ENCODE results near the gene C3.

DNA sequence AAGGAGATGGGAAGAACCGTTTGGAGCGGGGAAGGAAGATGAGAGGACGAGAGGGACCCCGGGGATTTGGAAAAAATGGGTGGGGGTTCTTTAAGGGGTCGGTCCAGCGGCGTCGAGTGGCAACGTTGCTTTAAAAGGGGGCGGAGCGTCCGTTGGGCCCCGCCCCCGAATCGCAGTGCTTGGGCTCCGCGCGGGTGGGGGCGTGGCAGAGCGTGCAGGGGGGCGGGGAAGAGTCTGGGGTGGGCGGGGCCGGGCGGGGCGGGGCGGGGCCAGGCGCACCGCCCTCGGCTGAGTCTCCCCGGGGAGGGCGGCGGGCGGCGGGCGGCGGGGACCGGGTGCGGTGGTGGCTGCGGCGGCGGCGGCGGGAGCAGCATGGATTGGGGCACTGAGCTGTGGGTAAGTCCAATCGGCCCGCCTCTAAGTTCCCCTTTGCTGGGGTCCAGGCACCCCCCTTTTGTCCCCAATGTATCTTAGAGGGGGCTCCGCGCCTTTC lies 19.0 kb upstream of the C3 start, which contains the start of gene TRIP10:
- TF ChIP-seq CTCF (IDR thresholded peaks at IDR 0.05) (no peak), POLR2A (IDR thresholded peaks at IDR 0.05) (peak in 2 of 4 donors; percentile 61 to 80)

All from upper lobe of left lung (tissue), 4 donors.